HCT116 (cell line): ENCODE results near the gene TLK1. TPM values are rescaled to one million over a fixed set of nuclear protein-coding genes. Genes with fewer than 3 reads are reported as not detected.

ENCODE experiments used
- ATAC-seq: fragments of 200-7000 bp; cut with Tn5 transposase; 2 replicates; pipeline ENCODE4 v1.9.1; 2020; ENCODE audit warnings: mild to moderate bottlenecking, moderate library complexity
- BruUV-seq: library from RNA; stranded (reverse); fragments of 400-500 nt; replicated peaks from 2 replicates; lab custom pipeline; 2021; lab: Mats Ljungman, UMichigan
- CTCF ChIA-PET: fragments of 300-600 bp; sonication (Branson Sonifier 250); formaldehyde crosslinking; loops from one replicate; lab custom pipeline; 2021; ENCODE audit warnings: antibody characterized with exemption; lab: Charles Lee
- POLR2A ChIA-PET: fragments of 300-600, 350-600 bp; sonication (Branson Sonifier 250); formaldehyde crosslinking; loops from one replicate; lab custom pipeline; 2021; ENCODE audit warnings: antibody characterized with exemption; lab: Charles Lee
- RAD21 ChIA-PET, 2 experiments: fragments of 300-600 bp; sonication (Branson Sonifier 250); formaldehyde crosslinking; loops; one replicate each; lab custom pipeline; 2023; ENCODE audit warnings: low total read pairs in 2 of 2; ENCODE audit not compliant: uncharacterized antibody in 2 of 2, unreplicated experiment in 2 of 2, low non-redundant PET in 1 of 2; lab: Charles Lee
- DNase-seq: peaks from one replicate; pipeline ENCODE4 v3.0.0-alpha.2; 2010; ENCODE audit warnings: low read depth, low spot score
- H2AFZ ChIP-seq: fragments of 200-600 bp; shearing (Covaris generic), sonication (generic); 2 replicates; pipeline ENCODE4 v1.6.1; 2017; ENCODE audit warnings: low read depth, mixed run types, mixed read lengths, antibody characterized with exemption, low read length; ENCODE audit not compliant: poor library complexity, severe bottlenecking
- H3K27ac ChIP-seq: 2 replicates; pipeline ENCODE4 v1.5.1; 2012; ENCODE audit warnings: low read depth, low read length
- H3K27me3 ChIP-seq: fragments of 200-600 bp; sonication (generic); 2 replicates; pipeline ENCODE4 v1.6.1; 2016; ENCODE audit warnings: mixed run types, low read length, mixed read lengths; ENCODE audit not compliant: insufficient read depth
- H3K36me3 ChIP-seq, 2 experiments: fragments of 200-500 bp in 1 of 2; fragments of 200-600 bp in 1 of 2; sonication (Bioruptor generic) in 1 of 2; sonication (generic) in 1 of 2; 2 replicates each; pipeline versions ENCODE4 v1.5.1 to v1.6.1; 2014 to 2016; ENCODE audit warnings: low read length in 2 of 2, inconsistent platforms in 1 of 2, mixed read lengths in 1 of 2, mixed run types in 1 of 2; ENCODE audit not compliant: insufficient read depth in 2 of 2, control insufficient read depth in 1 of 2
- H3K4me1 ChIP-seq, 2 experiments: fragments of 200-600 bp in 1 of 2; sonication (generic) in 1 of 2; 2 replicates each; pipeline versions ENCODE4 v1.5.1 to v1.6.1; 2012 to 2017; ENCODE audit warnings: low read length in 2 of 2, inconsistent platforms in 1 of 2, mild to moderate bottlenecking in 1 of 2, mixed read lengths in 1 of 2, mixed run types in 1 of 2, moderate library complexity in 1 of 2; ENCODE audit not compliant: insufficient read depth in 2 of 2, control insufficient read depth in 1 of 2
- H3K4me2 ChIP-seq: fragments of 200-600 bp; sonication (generic); 2 replicates; pipeline ENCODE4 v1.6.1; 2017; ENCODE audit warnings: mixed run types, low read length, mixed read lengths
- H3K4me3 ChIP-seq, 2 experiments: fragments of 200-600 bp in 1 of 2; sonication (generic) in 1 of 2; replicated peaks in 1 of 2; 2 replicates each; pipeline ENCODE4 v1.5.1; 2011 to 2016; ENCODE audit warnings: low read length in 2 of 2, control low read depth in 1 of 2, low read depth in 1 of 2, mild to moderate bottlenecking in 1 of 2, mixed read lengths in 1 of 2, mixed run types in 1 of 2
- H3K79me2 ChIP-seq: fragments of 200-600 bp; sonication (generic); 2 replicates; pipeline ENCODE4 v1.6.1; 2017; ENCODE audit warnings: mild to moderate bottlenecking, mixed run types, low read length, moderate library complexity, mixed read lengths; ENCODE audit not compliant: insufficient read depth
- H3K9ac ChIP-seq: fragments of 200-600 bp; sonication (generic); 2 replicates; pipeline ENCODE4 v1.6.1; 2016; ENCODE audit warnings: low read length, mixed read lengths
- H3K9me2 ChIP-seq: fragments of 200-600 bp; sonication (generic), shearing (Covaris generic); 2 replicates; pipeline ENCODE4 v1.6.1; 2017; ENCODE audit warnings: mixed run types, mild to moderate bottlenecking, moderate library complexity; ENCODE audit not compliant: insufficient read depth
- H3K9me3 ChIP-seq, 2 experiments: fragments of 200-500 bp in 1 of 2; fragments of 200-600 bp in 1 of 2; sonication (Bioruptor generic) in 1 of 2; sonication (generic) in 1 of 2; 2 replicates each; pipeline ENCODE4 v1.6.1; 2014 to 2017; ENCODE audit warnings: low read length in 2 of 2, mixed read lengths in 2 of 2, inconsistent platforms in 1 of 2, low read depth in 1 of 2, mild to moderate bottlenecking in 1 of 2, mixed run types in 1 of 2, moderate library complexity in 1 of 2; ENCODE audit not compliant: control insufficient read depth in 1 of 2, insufficient read depth in 1 of 2
- H4K20me1 ChIP-seq: fragments of 200-600 bp; sonication (generic), shearing (Covaris generic); 2 replicates; pipeline ENCODE4 v1.6.1; 2017; ENCODE audit warnings: mixed run types, mild to moderate bottlenecking, moderate library complexity; ENCODE audit not compliant: insufficient read depth
- CBX3 ChIP-seq: IDR thresholded peaks from 2 replicates; pipeline ENCODE4 v1.6.1; 2012; ENCODE audit warnings: low read depth
- CEBPB ChIP-seq: IDR thresholded peaks from 2 replicates; pipeline ENCODE4 v1.6.1; 2012; ENCODE audit warnings: low read depth
- EGR1 ChIP-seq: IDR thresholded peaks from 2 replicates; pipeline ENCODE4 v1.6.1; 2012; ENCODE audit warnings: low read depth
- ELF1 ChIP-seq: IDR thresholded peaks from 2 replicates; pipeline ENCODE4 v1.6.1; 2012; ENCODE audit warnings: low read depth, borderline replicate concordance
- EZH2 ChIP-seq: fragments of 200-600 bp; sonication (generic); IDR thresholded peaks from 2 replicates; pipeline ENCODE4 v1.6.1; 2017; ENCODE audit warnings: antibody characterized with exemption, mixed run types
- EZH2phosphoT487 ChIP-seq: fragments of 200-600 bp; IDR thresholded peaks from 2 replicates; pipeline ENCODE4 v1.6.1; 2018; ENCODE audit warnings: antibody characterized with exemption, borderline replicate concordance
- FOSL1 ChIP-seq: IDR thresholded peaks from 2 replicates; pipeline ENCODE4 v1.6.1; 2012; ENCODE audit warnings: low read depth
- POLR2A ChIP-seq: IDR thresholded peaks from 2 replicates; pipeline ENCODE4 v1.7.0; 2011; ENCODE audit warnings: borderline replicate concordance; ENCODE audit not compliant: insufficient read depth, insufficient read length; ENCODE audit errors: extremely low read depth
- POLR2AphosphoS5 ChIP-seq: IDR thresholded peaks from 2 replicates; pipeline ENCODE4 v1.6.1; 2011; ENCODE audit warnings: mild to moderate bottlenecking, low read depth, low read length, moderate library complexity
- RAD21 ChIP-seq: IDR thresholded peaks from 2 replicates; pipeline ENCODE4 v1.6.1; 2012; ENCODE audit warnings: low read depth, mild to moderate bottlenecking
- SIN3A ChIP-seq: IDR thresholded peaks from 2 replicates; pipeline ENCODE4 v1.6.1; 2012; ENCODE audit warnings: low read depth
- SP1 ChIP-seq: IDR thresholded peaks from 2 replicates; pipeline ENCODE4 v1.6.1; 2012; ENCODE audit warnings: low read depth
- SRF ChIP-seq: IDR thresholded peaks from 2 replicates; pipeline ENCODE4 v1.6.1; 2012; ENCODE audit warnings: low read depth
- TCF7L2 ChIP-seq: IDR thresholded peaks from 2 replicates; pipeline ENCODE4 v1.7.0; 2011; ENCODE audit warnings: borderline replicate concordance, inconsistent platforms; ENCODE audit not compliant: insufficient read depth, insufficient read length; ENCODE audit errors: extremely low read depth
- YY1 ChIP-seq: IDR thresholded peaks from 2 replicates; pipeline ENCODE4 v1.6.1; 2011; ENCODE audit warnings: low read length, low read depth, moderate library complexity, mild to moderate bottlenecking; ENCODE audit not compliant: insufficient replicate concordance; ENCODE audit errors: extremely low read depth
- ZNF274 ChIP-seq: fragments of 200-500 bp; sonication (Bioruptor generic); IDR thresholded peaks from 2 replicates; pipeline ENCODE4 v1.6.1; 2014; ENCODE audit warnings: mild to moderate bottlenecking, low read depth, low read length, inconsistent platforms
- intact Hi-C: fragments of 100-400 bp; cut with micrococcal nuclease; formaldehyde crosslinking; loops from 2 replicates; pipeline ENCODE4 v1.10.0; 2022
- total RNA-seq: library from RNA; stranded (reverse); gene quantifications from one replicate; pipeline ENCODE4 v1.2.1, GENCODE V29; 2021; ENCODE audit not compliant: unreplicated experiment
- TF ChIP-seq, protein P1 (sequence below): IDR thresholded peaks from 2 replicates; pipeline ENCODE4 v1.6.1; 2011; ENCODE audit warnings: mild to moderate bottlenecking, low read length, moderate library complexity; ENCODE audit not compliant: insufficient replicate concordance; ENCODE audit errors: extremely low read depth
- TF ChIP-seq, protein P2 (sequence below), 3 experiments: fragments of 200-600 bp in 1 of 3; sonication (generic) in 1 of 3; IDR thresholded peaks in 2 of 3; conservative IDR thresholded peaks in 1 of 3; 2 replicates each; pipeline ENCODE4 v1.5.1; 2012 to 2017; ENCODE audit warnings: low read depth in 2 of 3, low read length in 2 of 3, antibody characterized with exemption in 1 of 3, borderline replicate concordance in 1 of 3, control low read depth in 1 of 3, mild to moderate bottlenecking in 1 of 3, mixed read lengths in 1 of 3, mixed run types in 1 of 3, moderate library complexity in 1 of 3; ENCODE audit not compliant: insufficient read depth in 1 of 3
- TF ChIP-seq, protein P3 (sequence below): IDR thresholded peaks from 2 replicates; pipeline ENCODE4 v1.6.1; 2012

Gene TLK1
- total RNA-seq, 1 experiment from 2014 or later = 57.7 TPM

DNA sequence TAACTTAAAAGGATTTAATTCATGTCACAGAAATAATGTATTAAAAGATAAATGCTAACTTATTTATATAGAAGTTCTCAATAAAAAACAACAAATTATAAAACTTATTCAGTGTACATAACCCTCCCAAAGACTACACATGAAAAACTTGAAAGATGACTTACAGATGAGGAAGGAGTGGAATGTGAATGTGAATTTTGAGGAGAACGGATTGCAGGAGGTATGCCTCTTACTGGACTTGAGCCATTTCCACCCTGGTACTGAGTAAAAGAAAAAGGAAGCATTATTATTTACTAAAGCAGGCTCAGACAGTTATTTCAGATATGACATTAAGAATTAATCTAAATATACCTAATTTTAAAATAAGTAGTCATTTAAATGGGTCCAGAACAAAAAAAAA, 104.4 kb downstream of the TLK1 start:
- H3K36me3 ChIP-seq = peaks cover 2 to 13% of the 10 kb centered on the region in 2 experiments; a peak in 2 of 4 replicates
- H3K27me3 ChIP-seq = no peaks in the 10 kb centered on the region
- no TSS peak for BruUV-seq
- H2AFZ ChIP-seq = no peak overlapping the region
- POLR2A ChIA-PET = no interaction called here
- no peak overlapping the region for H3K27ac ChIP-seq
- H3K4me3 ChIP-seq = no peak overlapping the region
- DNase-seq (no peak), ATAC-seq (no peak)
- no peaks in the 10 kb centered on the region for H3K9me2 ChIP-seq
- no peak overlapping the region for H3K4me2 ChIP-seq
- TF ChIP-seq SRF = no peak
- no peak for TF ChIP-seq ZNF274
- TF ChIP-seq POLR2AphosphoS5 = no peak
- TF ChIP-seq POLR2A = no peak
- no peak for TF ChIP-seq YY1
- TF ChIP-seq SIN3A = no peak
- no peak for TF ChIP-seq SP1
- TF ChIP-seq CEBPB = no peak
- no peak for TF ChIP-seq TCF7L2
- 0 out of 2 replicates have a peak, but pooled peaks cover 3% of the 10 kb centered on the region for H3K79me2 ChIP-seq
- no peak overlapping the region for H3K9ac ChIP-seq
- no peaks in the 10 kb centered on the region for H3K4me1 ChIP-seq
- CTCF ChIA-PET = no interaction called here
- no peaks in the 10 kb centered on the region for H4K20me1 ChIP-seq
- H3K9me3 ChIP-seq = no peaks in the 10 kb centered on the region
- RAD21 ChIA-PET = no interaction called here
- intact Hi-C loops = no loop called here

DNA sequence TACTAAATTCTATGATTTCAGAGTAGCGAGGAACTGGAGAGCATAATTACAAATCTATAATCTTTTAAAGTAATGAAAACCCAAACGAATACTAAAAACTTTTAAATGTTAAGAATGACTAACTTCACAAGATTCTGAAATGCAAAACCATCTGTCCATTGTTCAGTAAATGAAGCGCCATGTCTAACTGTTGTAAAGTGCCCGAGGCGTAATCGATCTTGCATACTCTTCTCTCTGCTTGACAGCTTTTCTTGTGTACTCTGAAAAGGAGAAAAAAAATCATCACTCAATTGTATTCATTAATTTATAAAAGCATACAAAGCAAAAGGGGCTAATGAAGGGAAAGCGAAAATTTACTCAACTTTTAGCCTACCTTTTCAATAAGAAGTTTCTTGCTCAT, 111.0 kb downstream of the TLK1 start:
- no peak for DNase-seq
- ChIA-PET CTCF (no interaction called here), POLR2A (no interaction called here), RAD21 (no interaction called here)
- Histone ChIP-seq H2AFZ (no peak overlapping the region), H3K79me2 (no peaks in the 10 kb centered on the region), H3K27me3 (no peaks in the 10 kb centered on the region), H3K4me2 (no peak overlapping the region), H3K27ac (no peak overlapping the region), H3K9me3 (no peaks in the 10 kb centered on the region), H3K4me1 (no peaks in the 10 kb centered on the region), H3K9ac (no peak overlapping the region), H3K9me2 (no peaks in the 10 kb centered on the region), H3K4me3 (no peak overlapping the region), H3K36me3 (peaks cover 4 to 5% of the 10 kb centered on the region in 2 experiments; a peak in 3 of 4 replicates), H4K20me1 (no peaks in the 10 kb centered on the region)
- intact Hi-C loops = no loop called here
- no TSS peak for BruUV-seq
- ATAC-seq = no peak
- TF ChIP-seq, protein P1, sequence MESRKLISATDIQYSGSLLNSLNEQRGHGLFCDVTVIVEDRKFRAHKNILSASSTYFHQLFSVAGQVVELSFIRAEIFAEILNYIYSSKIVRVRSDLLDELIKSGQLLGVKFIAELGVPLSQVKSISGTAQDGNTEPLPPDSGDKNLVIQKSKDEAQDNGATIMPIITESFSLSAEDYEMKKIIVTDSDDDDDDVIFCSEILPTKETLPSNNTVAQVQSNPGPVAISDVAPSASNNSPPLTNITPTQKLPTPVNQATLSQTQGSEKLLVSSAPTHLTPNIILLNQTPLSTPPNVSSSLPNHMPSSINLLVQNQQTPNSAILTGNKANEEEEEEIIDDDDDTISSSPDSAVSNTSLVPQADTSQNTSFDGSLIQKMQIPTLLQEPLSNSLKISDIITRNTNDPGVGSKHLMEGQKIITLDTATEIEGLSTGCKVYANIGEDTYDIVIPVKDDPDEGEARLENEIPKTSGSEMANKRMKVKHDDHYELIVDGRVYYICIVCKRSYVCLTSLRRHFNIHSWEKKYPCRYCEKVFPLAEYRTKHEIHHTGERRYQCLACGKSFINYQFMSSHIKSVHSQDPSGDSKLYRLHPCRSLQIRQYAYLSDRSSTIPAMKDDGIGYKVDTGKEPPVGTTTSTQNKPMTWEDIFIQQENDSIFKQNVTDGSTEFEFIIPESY = no peak
- no peak for TF ChIP-seq EZH2phosphoT487
- TF ChIP-seq, protein P2, sequence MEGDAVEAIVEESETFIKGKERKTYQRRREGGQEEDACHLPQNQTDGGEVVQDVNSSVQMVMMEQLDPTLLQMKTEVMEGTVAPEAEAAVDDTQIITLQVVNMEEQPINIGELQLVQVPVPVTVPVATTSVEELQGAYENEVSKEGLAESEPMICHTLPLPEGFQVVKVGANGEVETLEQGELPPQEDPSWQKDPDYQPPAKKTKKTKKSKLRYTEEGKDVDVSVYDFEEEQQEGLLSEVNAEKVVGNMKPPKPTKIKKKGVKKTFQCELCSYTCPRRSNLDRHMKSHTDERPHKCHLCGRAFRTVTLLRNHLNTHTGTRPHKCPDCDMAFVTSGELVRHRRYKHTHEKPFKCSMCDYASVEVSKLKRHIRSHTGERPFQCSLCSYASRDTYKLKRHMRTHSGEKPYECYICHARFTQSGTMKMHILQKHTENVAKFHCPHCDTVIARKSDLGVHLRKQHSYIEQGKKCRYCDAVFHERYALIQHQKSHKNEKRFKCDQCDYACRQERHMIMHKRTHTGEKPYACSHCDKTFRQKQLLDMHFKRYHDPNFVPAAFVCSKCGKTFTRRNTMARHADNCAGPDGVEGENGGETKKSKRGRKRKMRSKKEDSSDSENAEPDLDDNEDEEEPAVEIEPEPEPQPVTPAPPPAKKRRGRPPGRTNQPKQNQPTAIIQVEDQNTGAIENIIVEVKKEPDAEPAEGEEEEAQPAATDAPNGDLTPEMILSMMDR (IDR thresholded peaks at IDR 0.05 in 2 of 3, conservative IDR thresholded peaks at IDR 0.05 in 1 of 3; ENCODE audit: borderline replicate concordance in 1 of 3, insufficient read depth in 1 of 3, low read depth in 2 of 3, low read length in 2 of 3) = no peak
- no peak for TF ChIP-seq CBX3
- no peak for TF ChIP-seq EZH2
- no peak for TF ChIP-seq RAD21
- TF ChIP-seq ELF1 = no peak
- no peak for TF ChIP-seq EGR1
- no peak for TF ChIP-seq CEBPB
- TF ChIP-seq SIN3A = no peak
- no peak for TF ChIP-seq FOSL1
- TF ChIP-seq YY1 = no peak
- TF ChIP-seq, protein P3, sequence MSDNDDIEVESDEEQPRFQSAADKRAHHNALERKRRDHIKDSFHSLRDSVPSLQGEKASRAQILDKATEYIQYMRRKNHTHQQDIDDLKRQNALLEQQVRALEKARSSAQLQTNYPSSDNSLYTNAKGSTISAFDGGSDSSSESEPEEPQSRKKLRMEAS = no peak
